GM12878 (cell line): ENCODE measurements around the gene PPP2R1A. TPM values are rescaled to one million over a fixed set of nuclear protein-coding genes. Genes with fewer than 3 reads are reported as not detected.

ENCODE experiments used
- ATAC-seq: fragments of 200-7000 bp; cut with Tn5 transposase; 3 replicates; pipeline ENCODE4 v1.9.1; 2020; ENCODE audit warnings: mild to moderate bottlenecking, moderate library complexity
- BruUV-seq: library from RNA; stranded (reverse); fragments of 400-500 nt; replicated peaks from 2 replicates; lab custom pipeline; 2021; lab: Mats Ljungman, UMichigan
- CTCF ChIA-PET: fragments of 300-600 bp; sonication (Branson Sonifier 250); formaldehyde crosslinking; extraction: SDS; loops from one replicate; lab custom pipeline; 2021; ENCODE audit warnings: inconsistent platforms; lab: Yijun Ruan, JAX
- POLR2A ChIA-PET: fragments of 350-600 bp; formaldehyde crosslinking; extraction: SDS; loops from one replicate; lab custom pipeline; 2021; ENCODE audit warnings: inconsistent platforms; lab: Charles Lee
- RAD21 ChIA-PET: fragments of 300-600 bp; sonication (Branson Sonifier 250); formaldehyde crosslinking; loops from one replicate; lab custom pipeline; 2023; ENCODE audit warnings: antibody characterized with exemption; ENCODE audit not compliant: unreplicated experiment; lab: Charles Lee
- SMC1A ChIA-PET: fragments of 300-600 bp; sonication (Branson Sonifier 250); formaldehyde crosslinking; loops from one replicate; lab custom pipeline; 2023; ENCODE audit not compliant: unreplicated experiment, uncharacterized antibody; lab: Charles Lee
- DNase-seq: peaks from one replicate; pipeline ENCODE4 v3.0.0-alpha.2; 2011; ENCODE audit warnings: low read depth, low spot score
- FAIRE-seq: peaks from 3 replicates; lab custom pipeline; 2011; peaks lifted over from hg19 to GRCh38; lab: Jason Lieb, UNC
- H2AFZ ChIP-seq: 2 replicates; pipeline ENCODE4 v1.6.0; 2011; ENCODE audit warnings: low read depth, low read length, control low read depth; ENCODE audit not compliant: control insufficient read depth
- H3K27ac ChIP-seq: 2 replicates; pipeline ENCODE4 v1.5.1; 2011; ENCODE audit warnings: control low read depth; ENCODE audit not compliant: control insufficient read depth, insufficient read depth
- H3K27me3 ChIP-seq, 2 experiments: replicated peaks in 1 of 2; 2 replicates each; pipeline versions ENCODE4 v1.6.0 to v1.6.1; 2011; ENCODE audit warnings: low read length in 1 of 2; ENCODE audit not compliant: control insufficient read depth in 2 of 2, insufficient read depth in 2 of 2
- H3K36me3 ChIP-seq, 2 experiments: 2 replicates each; pipeline ENCODE4 v1.5.1; 2011; ENCODE audit warnings: low read length in 1 of 2; ENCODE audit not compliant: control insufficient read depth in 2 of 2, insufficient read depth in 2 of 2
- H3K4me1 ChIP-seq: 2 replicates; pipeline ENCODE4 v1.6.1; 2011; ENCODE audit warnings: mild to moderate bottlenecking, low read length, moderate library complexity, mixed read lengths; ENCODE audit not compliant: control insufficient read depth, insufficient read depth
- H3K4me2 ChIP-seq: 2 replicates; pipeline ENCODE4 v1.6.0; 2011; ENCODE audit warnings: control low read depth; ENCODE audit not compliant: control insufficient read depth, insufficient read depth
- H3K4me3 ChIP-seq: fragments of 200-600 bp; sonication (generic); 2 replicates; pipeline ENCODE4 v1.5.1; 2016
- H3K79me2 ChIP-seq: 2 replicates; pipeline ENCODE4 v1.6.0; 2011; ENCODE audit warnings: low read length; ENCODE audit not compliant: control insufficient read depth, insufficient read depth
- H3K9ac ChIP-seq: 2 replicates; pipeline ENCODE4 v1.8.0; 2011; ENCODE audit warnings: low read length, control low read depth, mixed read lengths; ENCODE audit not compliant: control insufficient read depth, insufficient read depth
- H3K9me3 ChIP-seq: replicated peaks from 3 replicates; pipeline ENCODE4 v1.5.1; 2011; ENCODE audit warnings: mild to moderate bottlenecking, low read length; ENCODE audit not compliant: control insufficient read depth, insufficient read depth
- H4K20me1 ChIP-seq: 2 replicates; pipeline ENCODE4 v1.6.0; 2011; ENCODE audit not compliant: control insufficient read depth, insufficient read depth
- BHLHE40 ChIP-seq, 2 experiments: fragments of 450-650 bp in 1 of 2; IDR thresholded peaks; 2 replicates each; pipeline ENCODE4 v1.6.1; 2011 to 2017; ENCODE audit warnings: low read depth in 2 of 2, borderline replicate concordance in 1 of 2, improper control_type of control experiment in 1 of 2, low read length in 1 of 2, mild to moderate bottlenecking in 1 of 2
- BMI1 ChIP-seq: fragments of 450-650 bp; IDR thresholded peaks from 2 replicates; pipeline ENCODE4 v1.6.1; 2016; ENCODE audit warnings: mild to moderate bottlenecking, moderate library complexity, borderline replicate concordance
- CBFB ChIP-seq: IDR thresholded peaks from 2 replicates; pipeline ENCODE4 v1.6.1; 2016; ENCODE audit warnings: antibody characterized with exemption, low read depth
- CREB1 ChIP-seq: IDR thresholded peaks from 2 replicates; pipeline ENCODE4 v1.6.1; 2012; ENCODE audit warnings: low read depth, mild to moderate bottlenecking, inconsistent platforms
- CTCF ChIP-seq, 3 experiments: IDR thresholded peaks in 2 of 3; conservative IDR thresholded peaks in 1 of 3; 2 replicates each; pipeline ENCODE4 v1.5.1; 2011; ENCODE audit warnings: low read depth in 3 of 3, low read length in 3 of 3, mild to moderate bottlenecking in 3 of 3, control low read depth in 2 of 3, moderate library complexity in 2 of 3, inconsistent platforms in 1 of 3, mixed read lengths in 1 of 3; ENCODE audit not compliant: control insufficient read depth in 2 of 3, insufficient read depth in 1 of 3; ENCODE audit errors: extremely low read depth in 1 of 3
- DPF2 ChIP-seq: fragments of 450-650 bp; IDR thresholded peaks from 2 replicates; pipeline ENCODE4 v1.6.1; 2017; ENCODE audit warnings: mild to moderate bottlenecking
- FOS ChIP-seq: IDR thresholded peaks from 3 replicates; pipeline ENCODE4 v1.6.1; 2011; ENCODE audit warnings: borderline replicate concordance; ENCODE audit not compliant: insufficient read length; ENCODE audit errors: extremely low read depth
- FOXM1 ChIP-seq: IDR thresholded peaks from 2 replicates; pipeline ENCODE4 v1.6.1; 2012; ENCODE audit warnings: low read depth, mild to moderate bottlenecking, inconsistent platforms, low read length, moderate library complexity
- GABPA ChIP-seq: IDR thresholded peaks from 2 replicates; pipeline ENCODE4 v1.6.1; 2014; ENCODE audit warnings: antibody characterized with exemption, low read depth, mild to moderate bottlenecking, inconsistent platforms
- GATAD2B ChIP-seq: fragments of 450-650 bp; conservative IDR thresholded peaks from 2 replicates; pipeline ENCODE4 v1.6.1; 2017; ENCODE audit warnings: low read depth, mild to moderate bottlenecking, moderate library complexity
- HDAC2 ChIP-seq: fragments of 200-600 bp; sonication (generic); IDR thresholded peaks from 2 replicates; pipeline ENCODE4 v1.6.1; 2017
- HDGF ChIP-seq: fragments of 450-650 bp; IDR thresholded peaks from 2 replicates; pipeline ENCODE4 v1.6.1; 2016; ENCODE audit warnings: antibody characterized with exemption
- KDM1A ChIP-seq: fragments of 200-600 bp; sonication (generic); IDR thresholded peaks from 2 replicates; pipeline ENCODE4 v1.6.1; 2016; ENCODE audit warnings: borderline replicate concordance
- NR2F1 ChIP-seq: fragments of 450-650 bp; conservative IDR thresholded peaks from 2 replicates; pipeline ENCODE4 v1.6.1; 2017; ENCODE audit warnings: mild to moderate bottlenecking
- RAD51 ChIP-seq: fragments of 450-650 bp; IDR thresholded peaks from 2 replicates; pipeline ENCODE4 v1.6.1; 2016; ENCODE audit warnings: moderate library complexity, mild to moderate bottlenecking, inconsistent platforms
- RCOR1 ChIP-seq: conservative IDR thresholded peaks from 2 replicates; pipeline ENCODE4 v1.6.1; 2012; ENCODE audit warnings: low read depth, low read length, improper control_type of control experiment
- ZNF207 ChIP-seq: fragments of 450-650 bp; IDR thresholded peaks from 2 replicates; pipeline ENCODE4 v1.6.1; 2014; ENCODE audit warnings: antibody characterized with exemption, mild to moderate bottlenecking, borderline replicate concordance
- ZNF24 ChIP-seq: fragments of 450-650 bp; IDR thresholded peaks from 2 replicates; pipeline ENCODE4 v1.6.1; 2017; ENCODE audit warnings: antibody characterized with exemption, mild to moderate bottlenecking
- whole genome bisulfite sequencing: methylation state at CpG from one replicate; pipeline ENCODE4 v1.1.6; 2016; ENCODE audit warnings: low lambda C conversion rate; ENCODE audit not compliant: insufficient replicate concordance, insufficient coverage; ENCODE audit errors: missing lambda C conversion rate; 5-methylcytosine and 5-hydroxymethylcytosine counted together
- in situ Hi-C: fragments of 300-500 bp; cut with MboI; formaldehyde crosslinking; loops from 9 replicates; pipeline ENCODE4 v1.14.3; 2018; ENCODE audit warnings: mixed read lengths
- intact Hi-C: fragments of 100-400 bp; cut with micrococcal nuclease; formaldehyde crosslinking; loops from one replicate; pipeline ENCODE4 v1.14.2; 2022; ENCODE audit not compliant: unreplicated experiment
- polyA plus RNA-seq, 11 experiments: library from polyadenylated mRNA; depleted of rRNA in 4 of 11; unstranded in 6 of 11; stranded (reverse) in 5 of 11; fragments of >200 nt; fragmentation: Nextera tagmentation in 4 of 11; fragmentation: Illumina TruSeq in 1 of 11; extraction: Ambion mirVana in 4 of 11; extraction: Trizol in 1 of 11; gene quantifications; 1 replicate in 1 of 11; 2 replicates in 10 of 11; pipeline versions ENCODE4 v1.2.1 to v1.2.3, GENCODE V29; 2011 to 2016; ENCODE audit warnings: inconsistent platforms in 2 of 11, missing spikeins in 2 of 11, low read depth in 1 of 11
- total RNA-seq, 4 experiments: library from RNA; depleted of rRNA in 3 of 4; stranded (reverse); fragments of >200 nt in 3 of 4; fragmentation: Illumina TruSeq in 1 of 4; extraction: Trizol in 1 of 4; gene quantifications; 2 replicates each; pipeline versions ENCODE4 v1.2.1 to v1.2.3, GENCODE V29; 2013 to 2021

Gene PPP2R1A
- total and polyA plus RNA-seq, 10 of the 15 experiments (the other 5 are each of a cell fraction or from before 2014, with no cell fraction given): 16.0 to 359 (median 140) TPM

DNA sequence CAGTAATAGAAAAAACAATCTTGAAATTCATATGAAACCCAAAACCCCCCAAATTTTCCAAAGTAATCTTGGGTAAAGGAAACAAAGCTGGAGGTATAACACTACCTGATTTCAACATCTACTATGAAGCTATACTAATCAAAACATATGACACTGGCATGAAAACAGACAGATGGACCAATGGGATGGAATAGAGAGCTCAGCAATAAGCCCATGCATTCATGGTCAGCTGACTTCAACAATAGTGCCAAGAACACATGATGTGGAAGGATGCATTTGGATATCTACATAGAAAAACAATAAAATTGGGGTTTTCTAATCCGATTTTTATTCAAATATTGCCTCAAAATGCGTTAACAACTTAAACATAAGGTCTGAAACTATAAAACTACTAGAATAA lies 47.3 kb downstream of the PPP2R1A start:
- WGBS: 49% methylated on average over 2 of the region's 2 CpGs

More for the DNA sequence above, 47.3 kb downstream of the PPP2R1A start:
- FAIRE-seq (no peak), ATAC-seq (no peak), DNase-seq (no peak)
- H3K4me2 ChIP-seq: no peak overlapping the region
- H3K4me3 ChIP-seq: no peak overlapping the region
- no peaks in the 10 kb centered on the region for H3K79me2 ChIP-seq
- H2AFZ ChIP-seq: no peak overlapping the region
- H3K27me3 ChIP-seq: no peaks in the 10 kb centered on the region
- no peak overlapping the region for H3K9ac ChIP-seq
- ChIA-PET CTCF (interaction anchor here (0.7 to 3.0 kb wide), 19 partner anchors 9 to 1096 kb away, joined by 3 to 52 read pairs (median 4); partner anchors contain the start of genes PPP2R1A, ZNF616 and ZNF836), RAD21 (interaction anchor here (0.9 to 1.9 kb wide), 4 partner anchors 48 to 459 kb away, joined by 3 to 8 read pairs (median 6); partner anchors contain the start of genes PPP2R1A and ZNF616), POLR2A (interaction anchor here (1.2 kb wide), 1 partner anchor 41 kb away, joined by 3 read pairs; no protein-coding TSS in a partner anchor), SMC1A (interaction anchor here (0.6 to 2.0 kb wide), 9 partner anchors 31 to 576 kb away, joined by 3 to 21 read pairs (median 3); partner anchors contain the start of genes PPP2R1A and ZNF616)
- H3K36me3 ChIP-seq: no peaks in the 10 kb centered on the region
- BruUV-seq: no TSS peak
- no peak overlapping the region for H3K27ac ChIP-seq
- intact Hi-C loops (loop anchor here (5.0 kb wide), 1 partner anchor 310 kb away; the partner anchor contains the start of gene ZNF613), in situ Hi-C loops (no loop called here)
- H3K9me3 ChIP-seq: no peaks in the 10 kb centered on the region
- no peaks in the 10 kb centered on the region for H3K4me1 ChIP-seq
- no peak for TF ChIP-seq GABPA
- no peak for TF ChIP-seq FOS
- no peak for TF ChIP-seq ZNF24
- no peak for TF ChIP-seq CTCF (IDR thresholded peaks at IDR 0.05 in 2 of 3, conservative IDR thresholded peaks at IDR 0.05 in 1 of 3; ENCODE audit: control insufficient read depth in 2 of 3, extremely low read depth in 1 of 3, insufficient read depth in 1 of 3, low read depth in 3 of 3, low read length in 3 of 3)
- no peak for TF ChIP-seq NR2F1
- TF ChIP-seq CBFB: no peak
- no peak for TF ChIP-seq GATAD2B
- TF ChIP-seq RCOR1: no peak
- TF ChIP-seq DPF2: no peak
- TF ChIP-seq RAD51: no peak
- TF ChIP-seq BMI1: no peak
- no peak for TF ChIP-seq KDM1A
- no peak for TF ChIP-seq BHLHE40 (IDR thresholded peaks at IDR 0.05; ENCODE audit: borderline replicate concordance in 1 of 2, low read depth in 2 of 2, low read length in 1 of 2)
- no peak for TF ChIP-seq ZNF207
- no peak for TF ChIP-seq FOXM1
- no peak for TF ChIP-seq HDGF
- no peak for TF ChIP-seq HDAC2
- no peak for TF ChIP-seq CREB1
- no peaks in the 10 kb centered on the region for H4K20me1 ChIP-seq
